ENCODE results near the gene TMEM225B.
"Not testable (repeated sequence)": the region's sequence is repeated elsewhere in the genome, so short reads cannot be mapped to it uniquely, and the experiment has no call there.

Gene TMEM225B

GRCh38 chr7:99579956-99580777, 17.9 kb upstream of the TMEM225B start:
- no peak overlapping the region for H3K27ac ChIP-seq
- TF ChIP-seq ZFX (IDR thresholded peaks at IDR 0.05; ENCODE audit: borderline replicate concordance) (no peak), CTCF (IDR thresholded peaks at IDR 0.05) (no peak)

- H3K27ac ChIP-seq, result not testable (repeated sequence)
Observed at GRCh38 chr7:99580778-99581332, 17.2 kb upstream of the TMEM225B start.

GRCh38 chr7:99588868-99589267, 9.2 kb upstream of the TMEM225B start:
- TF ChIP-seq ZFX (IDR thresholded peaks at IDR 0.05; ENCODE audit: borderline replicate concordance), result no peak
- no peak for TF ChIP-seq CTCF (IDR thresholded peaks at IDR 0.05)
- no peak overlapping the region for H3K27ac ChIP-seq

GRCh38 chr7:99594948-99595745, 2.9 kb upstream of the TMEM225B start:
- TF ChIP-seq ZFX (IDR thresholded peaks at IDR 0.05; ENCODE audit: borderline replicate concordance) (no peak), CTCF (IDR thresholded peaks at IDR 0.05) (no peak)
- no peak overlapping the region for H3K27ac ChIP-seq

GRCh38 chr7:99596408-99596955, 1.6 kb upstream of the TMEM225B start:
- no peak overlapping the region for H3K27ac ChIP-seq
- no peak for TF ChIP-seq CTCF (IDR thresholded peaks at IDR 0.05)
- no peak for TF ChIP-seq ZFX (IDR thresholded peaks at IDR 0.05; ENCODE audit: borderline replicate concordance)

GRCh38 chr7:99599836-99600235, 1.8 kb downstream of the TMEM225B start:
- H3K27ac ChIP-seq, result no peak overlapping the region
- TF ChIP-seq ZFX (IDR thresholded peaks at IDR 0.05; ENCODE audit: borderline replicate concordance), result no peak
- no peak for TF ChIP-seq CTCF (IDR thresholded peaks at IDR 0.05)

GRCh38 chr7:99601656-99602310, 3.7 kb downstream of the TMEM225B start:
- H3K27ac ChIP-seq, result no peak overlapping the region
- no peak for TF ChIP-seq ZFX (IDR thresholded peaks at IDR 0.05; ENCODE audit: borderline replicate concordance)
- peak; percentile 21 for TF ChIP-seq CTCF (IDR thresholded peaks at IDR 0.05)

Measured in 22Rv1 (cell line).